ENCODE data around the gene ETV6. TPM values are rescaled to one million over a fixed set of nuclear protein-coding genes. Genes with fewer than 3 reads are reported as not detected.

The ETV6 gene
- polyA plus RNA-seq, 1 donor (not counting 4 experiments of a cell fraction or from before 2014, with no cell fraction given), result 5.3 TPM

DNA sequence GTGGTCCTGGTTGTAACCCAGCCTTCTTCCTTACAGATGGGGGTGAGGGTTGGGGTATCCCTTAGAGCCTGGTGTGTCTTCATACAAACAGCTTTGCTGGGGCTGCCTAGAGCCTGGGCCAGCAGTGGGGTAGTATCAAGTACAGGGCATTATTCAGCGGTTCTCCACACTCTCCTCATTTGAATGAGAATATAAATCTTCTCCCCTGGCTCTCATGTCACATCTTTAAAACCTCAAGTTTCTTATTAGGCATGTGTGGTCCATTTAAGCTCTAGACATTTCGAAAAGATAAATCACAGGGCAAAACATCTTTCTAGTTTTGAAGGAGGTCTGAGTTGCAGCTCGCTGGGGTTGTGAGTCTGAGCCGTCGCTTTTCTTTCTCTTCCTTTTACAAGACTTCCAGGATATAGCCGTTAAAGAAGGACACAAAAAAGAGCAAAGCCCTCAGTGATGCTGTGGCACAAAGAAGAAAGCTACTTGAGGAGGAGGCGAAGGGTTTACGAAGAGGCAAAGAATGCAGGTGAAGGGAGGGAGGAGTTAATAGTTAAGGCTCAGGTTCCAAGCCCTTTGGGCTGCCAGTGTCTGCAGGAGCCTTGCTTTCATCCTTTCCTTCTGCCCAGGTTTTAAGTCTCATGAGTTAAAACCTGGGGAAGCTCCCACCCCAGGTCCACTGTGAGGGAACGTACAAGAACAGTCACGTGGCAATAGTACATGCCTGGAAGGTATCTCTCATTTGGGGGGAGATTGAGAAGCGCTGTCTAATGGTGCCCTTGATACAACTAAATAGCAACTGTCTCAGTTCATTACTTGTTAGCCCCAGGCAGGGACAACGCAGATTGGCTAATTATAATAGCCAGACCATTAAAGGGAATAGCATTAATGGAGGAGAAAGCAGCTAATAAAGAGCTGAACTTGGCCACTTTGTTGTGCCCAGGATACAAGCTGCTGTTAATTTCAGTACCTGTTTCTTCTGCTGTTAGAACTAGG lies 94.2 kb downstream of the ETV6 start:
- DNase-seq (ENCODE audit: low read depth, low spot score) (no peak), FAIRE-seq (no peak)
- H4K20me1 ChIP-seq (ENCODE audit: control insufficient read depth, extremely low read depth, insufficient read depth, low read length), result no peaks in the 10 kb centered on the region
- no peaks in the 10 kb centered on the region for H3K36me3 ChIP-seq (ENCODE audit: control insufficient read depth in 2 of 2, extremely low read depth in 1 of 2, insufficient read depth in 2 of 2, low read length in 2 of 2)
- H3K9ac ChIP-seq (ENCODE audit: control insufficient read depth, extremely low read depth, insufficient read depth, low read length), result no peak overlapping the region
- no peaks in the 10 kb centered on the region for H3K27me3 ChIP-seq (ENCODE audit: control insufficient read depth, extremely low read depth, insufficient read depth, low read length)
- H3K4me3 ChIP-seq (ENCODE audit: control insufficient read depth in 2 of 3, extremely low read depth in 1 of 3, insufficient read depth in 2 of 3, low read depth in 1 of 3, low read length in 3 of 3), result no peak overlapping the region
- TF ChIP-seq EZH2 (IDR thresholded peaks at IDR 0.05; ENCODE audit: low read length), result no peak
- TF ChIP-seq CTCF (optimal IDR thresholded peaks at IDR 0.05 in 1 of 3, IDR thresholded peaks at IDR 0.05 in 1 of 3, conservative IDR thresholded peaks at IDR 0.05 in 1 of 3; ENCODE audit: extremely low read depth in 1 of 3, insufficient read depth in 2 of 3, low read length in 3 of 3), result no peak
- dilution Hi-C loops (cut with MboI; ENCODE audit: extremely low pct_ligation_motif_present, low sequenced_read_pairs), result no loop called here
- H3K4me2 ChIP-seq (ENCODE audit: control insufficient read depth, extremely low read depth, insufficient read depth, low read depth, low read length), result no peak overlapping the region
- peaks cover 18% of the 10 kb centered on the region for H3K79me2 ChIP-seq (ENCODE audit: control insufficient read depth, insufficient read depth, low read length)
- no peaks in the 10 kb centered on the region for H3K9me3 ChIP-seq (ENCODE audit: control insufficient read depth, low read depth, low read length)
- peaks cover 49% of the 10 kb centered on the region for H3K4me1 ChIP-seq (ENCODE audit: control insufficient read depth, extremely low read depth, insufficient read depth, low read length)
- H3K27ac ChIP-seq (ENCODE audit: control insufficient read depth, insufficient read depth, low read length), result no peak overlapping the region
- H2AFZ ChIP-seq (ENCODE audit: control insufficient read depth, low read length), result no peak overlapping the region
- H3K9me1 ChIP-seq (ENCODE audit: control insufficient read depth, extremely low read depth, insufficient read depth, low read length), result no peaks in the 10 kb centered on the region

DNA sequence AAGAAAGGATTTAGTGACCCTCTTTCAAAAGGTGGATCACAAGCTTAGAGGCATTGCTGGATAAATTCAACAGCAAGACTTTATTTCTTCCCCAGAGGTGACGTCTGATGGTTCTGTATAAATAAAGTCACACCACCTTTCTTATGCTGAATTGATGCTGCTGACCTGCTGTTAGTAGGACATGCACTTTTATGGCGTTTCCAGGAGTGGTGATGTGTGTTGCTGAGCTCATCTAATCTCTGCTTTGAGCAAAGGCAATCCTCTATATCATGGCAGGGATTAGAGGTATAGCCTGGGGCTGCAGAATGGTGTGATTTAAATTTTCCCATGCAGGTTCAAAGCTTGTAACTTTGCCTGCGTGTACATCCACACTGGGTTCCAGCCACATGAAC lies 94.9 kb downstream of the ETV6 start:
- no peaks in the 10 kb centered on the region for H3K36me3 ChIP-seq (ENCODE audit: control insufficient read depth in 2 of 2, extremely low read depth in 1 of 2, insufficient read depth in 2 of 2, low read length in 2 of 2)
- H3K4me2 ChIP-seq (ENCODE audit: control insufficient read depth, extremely low read depth, insufficient read depth, low read depth, low read length), result no peak overlapping the region
- no peak overlapping the region for H3K9ac ChIP-seq (ENCODE audit: control insufficient read depth, extremely low read depth, insufficient read depth, low read length)
- H3K4me3 ChIP-seq (ENCODE audit: control insufficient read depth in 2 of 3, extremely low read depth in 1 of 3, insufficient read depth in 2 of 3, low read depth in 1 of 3, low read length in 3 of 3), result no peak overlapping the region
- no peaks in the 10 kb centered on the region for H3K27me3 ChIP-seq (ENCODE audit: control insufficient read depth, extremely low read depth, insufficient read depth, low read length)
- no peak overlapping the region for H2AFZ ChIP-seq (ENCODE audit: control insufficient read depth, low read length)
- no peaks in the 10 kb centered on the region for H4K20me1 ChIP-seq (ENCODE audit: control insufficient read depth, extremely low read depth, insufficient read depth, low read length)
- no peaks in the 10 kb centered on the region for H3K9me1 ChIP-seq (ENCODE audit: control insufficient read depth, extremely low read depth, insufficient read depth, low read length)
- H3K79me2 ChIP-seq (ENCODE audit: control insufficient read depth, insufficient read depth, low read length), result peaks cover 20% of the 10 kb centered on the region
- H3K4me1 ChIP-seq (ENCODE audit: control insufficient read depth, extremely low read depth, insufficient read depth, low read length), result peaks cover 48% of the 10 kb centered on the region
- no peak overlapping the region for H3K27ac ChIP-seq (ENCODE audit: control insufficient read depth, insufficient read depth, low read length)
- TF ChIP-seq CTCF (optimal IDR thresholded peaks at IDR 0.05 in 1 of 3, IDR thresholded peaks at IDR 0.05 in 1 of 3, conservative IDR thresholded peaks at IDR 0.05 in 1 of 3; ENCODE audit: extremely low read depth in 1 of 3, insufficient read depth in 2 of 3, low read length in 3 of 3), result no peak
- TF ChIP-seq EZH2 (IDR thresholded peaks at IDR 0.05; ENCODE audit: low read length), result no peak
- DNase-seq (ENCODE audit: low read depth, low spot score), result no peak
- H3K9me3 ChIP-seq (ENCODE audit: control insufficient read depth, low read depth, low read length), result no peaks in the 10 kb centered on the region
- dilution Hi-C loops (cut with MboI; ENCODE audit: extremely low pct_ligation_motif_present, low sequenced_read_pairs), result no loop called here
- FAIRE-seq, result peak; percentile 63
